Muscle layer of colon (tissue), 2 donors: Measurements from ENCODE around the gene POTEH.
"Not testable (repeated sequence)": the region's sequence is repeated elsewhere in the genome, so short reads cannot be mapped to it uniquely, and the experiment has no call there.

Experiments
- H3K27ac ChIP-seq: one replicate; pipeline ENCODE4 v1.7.0; 2013; ENCODE audit warnings: low read depth, mild to moderate bottlenecking, low read length, moderate library complexity
- H3K27me3 ChIP-seq, 2 donors: one replicate each; pipeline ENCODE4 v1.7.0; 2013; ENCODE audit warnings: low read length in 2 of 2, mild to moderate bottlenecking in 2 of 2; ENCODE audit not compliant: insufficient read depth in 2 of 2, control insufficient read depth in 1 of 2
- H3K36me3 ChIP-seq: one replicate; pipeline ENCODE4 v1.7.0; 2013; ENCODE audit warnings: mild to moderate bottlenecking, low read length; ENCODE audit not compliant: insufficient read depth
- H3K4me1 ChIP-seq: one replicate; pipeline ENCODE4 v1.7.0; 2013; ENCODE audit warnings: mild to moderate bottlenecking, low read length; ENCODE audit not compliant: insufficient read depth
- H3K4me3 ChIP-seq, 2 donors: one replicate each; pipeline ENCODE4 v1.7.0; 2013; ENCODE audit warnings: low read length in 2 of 2, low read depth in 1 of 2, mild to moderate bottlenecking in 1 of 2, moderate library complexity in 1 of 2
- H3K9ac ChIP-seq: one replicate; pipeline ENCODE4 v1.7.0; 2013; ENCODE audit warnings: low read length
- H3K9me3 ChIP-seq: one replicate; pipeline ENCODE4 v1.7.0; 2013; ENCODE audit warnings: mild to moderate bottlenecking, low read length
- donor health status: abdominal sarcoma.
- donor health status: Adenocarcinoma of cecum.

Gene POTEH

DNA sequence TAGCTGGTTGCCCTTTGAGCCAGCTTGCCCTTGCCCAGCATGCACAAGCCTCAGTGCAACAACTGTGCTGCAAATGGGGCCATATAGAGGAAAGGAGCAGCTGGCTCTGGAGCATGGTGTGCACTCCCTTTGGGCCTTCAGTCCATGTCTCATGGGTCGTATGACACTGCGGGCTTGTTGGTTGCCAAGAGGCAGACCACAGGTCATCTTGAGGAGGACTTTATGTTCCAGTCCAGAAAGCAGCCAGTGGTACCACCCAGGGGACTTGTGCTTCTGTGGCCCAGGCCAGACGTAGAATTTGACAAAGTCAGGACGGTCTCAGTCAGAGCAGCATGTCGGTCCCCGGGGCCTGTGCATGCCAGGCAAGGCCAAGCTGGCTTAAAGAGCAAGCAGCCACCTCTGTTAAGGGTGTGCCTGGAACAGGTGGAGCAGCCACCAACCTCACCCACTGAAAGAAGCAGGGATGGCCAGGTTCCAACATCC lies 49.1 kb downstream of the POTEH start:
- not testable (repeated sequence) for H3K27ac ChIP-seq, H3K36me3 ChIP-seq, H3K4me3 ChIP-seq, H3K4me1 ChIP-seq, H3K9me3 ChIP-seq, H3K27me3 ChIP-seq, H3K9ac ChIP-seq

DNA sequence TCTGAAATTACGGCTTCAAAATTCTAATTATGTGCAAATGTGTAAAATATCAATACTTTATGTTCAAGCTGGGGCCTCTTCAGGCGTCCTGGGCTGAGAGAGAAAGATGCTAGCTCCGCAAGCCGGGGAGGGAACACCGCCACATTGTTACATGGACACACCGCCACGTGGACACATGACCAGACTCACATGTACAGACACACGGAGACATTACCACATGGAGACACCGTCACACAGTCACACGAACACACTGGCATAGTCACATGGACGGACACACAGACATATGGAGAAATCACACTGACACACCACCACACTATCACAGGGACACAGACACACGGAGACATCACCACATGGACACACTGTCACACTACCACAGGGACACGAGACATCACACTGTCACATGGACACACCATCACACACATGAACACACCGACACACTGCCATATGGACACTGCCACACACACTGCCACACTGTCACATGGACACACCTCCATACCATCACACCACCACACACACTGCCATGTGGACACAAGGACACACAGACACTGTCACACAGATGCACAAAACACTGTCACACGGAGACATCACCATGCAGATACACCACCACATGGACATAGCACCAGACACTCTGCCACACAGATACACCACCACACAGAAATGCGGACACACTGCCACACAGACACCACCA lies 58.0 kb downstream of the POTEH start:
- H3K4me3 ChIP-seq, H3K9me3 ChIP-seq, H3K9ac ChIP-seq, H3K4me1 ChIP-seq, H3K27ac ChIP-seq, H3K27me3 ChIP-seq, H3K36me3 ChIP-seq: not testable (repeated sequence)

DNA sequence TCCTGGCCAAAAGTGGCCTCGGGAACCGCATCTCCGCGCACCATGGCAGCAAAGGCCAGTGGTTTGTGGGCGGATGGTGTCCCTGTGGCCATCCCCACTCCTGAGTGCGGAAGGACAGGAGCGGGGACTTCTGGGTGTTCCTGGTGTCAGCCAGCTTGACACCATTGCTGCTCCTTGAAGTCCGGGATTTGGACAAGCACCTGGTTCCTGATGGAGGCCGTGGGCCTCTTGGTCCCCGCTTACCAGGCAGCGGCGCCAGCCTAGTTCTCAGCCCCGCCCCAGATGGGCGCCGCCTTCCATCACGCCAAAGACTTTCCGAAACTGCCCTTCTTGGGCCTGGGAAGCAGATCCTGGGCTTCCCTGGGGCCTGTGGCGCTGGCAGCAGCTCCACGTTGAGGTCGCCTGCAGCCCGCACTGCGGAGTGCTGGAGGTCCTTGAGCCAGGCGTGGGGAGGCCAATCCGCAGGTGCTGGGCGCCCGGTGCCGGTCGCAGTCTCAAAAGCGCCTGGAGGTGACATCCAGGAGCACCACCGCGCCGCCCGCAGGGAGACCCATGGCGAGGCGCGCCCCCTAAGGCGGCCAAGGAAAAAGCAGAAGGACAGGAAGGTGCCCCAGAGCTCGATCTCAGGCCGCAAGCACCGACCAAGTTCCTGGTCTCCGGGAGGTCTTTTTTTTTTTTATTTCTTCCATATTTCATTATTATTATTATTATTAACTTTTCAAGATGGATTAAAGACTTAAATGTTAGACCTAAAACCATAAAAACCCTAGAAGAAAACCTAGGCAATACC lies 59.5 kb downstream of the POTEH start:
- not testable (repeated sequence) for H3K36me3 ChIP-seq, H3K27me3 ChIP-seq

DNA sequence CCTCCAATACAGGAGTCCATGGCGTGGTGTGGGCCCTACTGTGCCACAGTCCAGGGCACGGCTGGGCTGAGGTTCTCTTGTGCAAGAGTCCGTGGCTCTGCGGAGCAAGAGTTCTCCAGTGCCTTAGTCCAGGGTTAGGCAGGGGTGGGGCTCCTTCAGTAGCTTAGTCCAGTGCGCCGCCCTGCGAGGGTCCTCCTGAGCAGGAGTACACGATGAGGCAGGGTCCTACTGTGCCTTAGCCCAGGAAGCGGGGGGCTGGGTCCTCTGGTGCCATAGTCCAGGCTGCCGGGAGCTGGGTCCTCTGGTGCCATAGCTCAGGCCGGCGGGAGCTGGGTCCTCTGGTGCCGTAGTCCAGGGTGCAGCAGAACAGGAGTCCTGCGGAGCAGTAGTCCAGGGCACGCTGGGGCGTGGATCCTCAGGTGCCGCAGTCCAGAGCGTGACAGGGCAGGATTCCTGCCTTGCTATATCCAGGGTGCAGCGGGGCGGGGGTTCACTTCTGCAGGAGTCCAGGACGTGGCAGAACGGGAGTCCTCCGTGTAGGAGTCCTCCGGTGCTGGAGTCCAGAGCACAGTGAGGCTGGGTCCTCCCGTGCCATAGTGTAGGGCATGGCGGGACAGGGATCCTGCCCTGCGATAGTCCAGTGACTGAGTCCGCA lies 69.7 kb downstream of the POTEH start:
- H3K27me3 ChIP-seq, H3K9me3 ChIP-seq, H3K27ac ChIP-seq, H3K4me3 ChIP-seq, H3K9ac ChIP-seq, H3K4me1 ChIP-seq, H3K36me3 ChIP-seq: not testable (repeated sequence)

More for the DNA sequence above, 59.5 kb downstream of the POTEH start:
- H3K9ac ChIP-seq, H3K4me1 ChIP-seq, H3K4me3 ChIP-seq, H3K27ac ChIP-seq, H3K9me3 ChIP-seq: not testable (repeated sequence)

DNA sequence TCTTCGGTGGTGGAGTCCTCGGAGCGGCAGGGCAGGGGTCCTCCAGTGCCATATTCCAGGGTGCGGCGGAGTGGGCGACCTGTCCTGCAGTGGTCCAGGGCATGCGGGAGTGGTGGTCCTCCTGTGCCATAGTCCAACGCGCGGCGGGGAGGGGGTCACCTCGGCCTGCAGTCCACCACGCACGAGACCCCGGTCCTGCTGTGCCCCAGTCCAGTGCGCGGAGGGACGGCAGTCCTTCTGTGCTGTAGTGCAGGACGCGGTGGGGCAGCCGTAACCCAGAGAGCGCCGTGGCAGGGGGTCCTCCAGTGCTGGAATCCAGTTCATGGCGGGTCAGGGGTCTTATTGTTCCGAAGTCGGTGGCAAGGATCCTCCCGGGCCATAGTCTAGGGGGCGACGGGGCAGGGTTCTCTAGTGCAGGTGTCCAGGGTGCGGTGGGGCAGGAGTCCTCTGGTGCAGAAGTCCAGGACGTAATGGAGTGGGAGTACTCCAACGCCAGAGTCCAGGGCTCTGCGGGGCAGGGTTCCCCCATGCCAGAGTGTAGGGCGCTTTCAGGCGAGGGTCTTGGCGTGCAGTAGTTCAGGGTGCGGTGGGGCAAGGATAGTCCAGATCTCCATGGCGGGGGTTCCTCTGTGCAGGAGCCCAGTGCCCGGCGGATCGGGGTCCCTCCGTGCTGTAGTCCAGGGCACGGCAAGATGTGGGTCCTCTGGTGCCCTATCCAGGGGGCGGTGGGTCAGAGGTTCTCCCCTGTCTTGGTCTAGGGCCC lies 70.7 kb downstream of the POTEH start:
- H3K9me3 ChIP-seq, H3K36me3 ChIP-seq, H3K27me3 ChIP-seq, H3K27ac ChIP-seq, H3K4me1 ChIP-seq, H3K9ac ChIP-seq, H3K4me3 ChIP-seq: not testable (repeated sequence)

DNA sequence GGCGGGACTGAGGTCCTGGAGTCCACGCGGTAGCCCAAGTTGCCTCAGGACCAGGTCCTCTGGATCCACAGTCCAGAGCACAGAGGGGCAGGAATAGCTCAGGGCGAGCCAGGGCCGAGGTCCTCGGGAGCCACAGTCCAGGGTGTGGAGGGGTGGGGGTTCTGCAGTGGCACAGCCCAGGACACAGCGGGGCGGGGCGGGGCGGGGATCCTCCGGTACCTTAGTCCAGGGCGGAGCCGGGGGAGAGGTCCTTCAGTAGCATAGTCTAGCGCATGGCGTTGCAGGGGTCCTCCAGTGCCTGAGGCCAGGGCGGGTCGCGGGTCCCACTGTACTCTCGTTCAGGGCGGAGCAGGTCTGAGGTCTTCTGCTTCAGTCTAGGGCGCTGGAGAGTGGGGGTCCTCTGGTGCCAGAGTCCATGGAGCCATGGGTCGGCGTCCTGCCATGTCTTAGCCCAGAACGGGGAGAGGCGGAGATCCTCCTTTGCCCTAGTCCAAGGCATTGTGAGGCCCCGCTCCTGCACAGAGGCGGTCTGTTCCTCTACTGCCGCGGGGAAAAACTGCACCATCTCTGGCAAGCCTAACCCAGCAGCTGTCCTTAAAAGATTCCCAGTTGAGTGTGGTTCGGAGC lies 71.4 kb downstream of the POTEH start:
- H3K9me3 ChIP-seq, H3K27me3 ChIP-seq, H3K4me3 ChIP-seq, H3K36me3 ChIP-seq, H3K4me1 ChIP-seq, H3K9ac ChIP-seq, H3K27ac ChIP-seq: not testable (repeated sequence)

DNA sequence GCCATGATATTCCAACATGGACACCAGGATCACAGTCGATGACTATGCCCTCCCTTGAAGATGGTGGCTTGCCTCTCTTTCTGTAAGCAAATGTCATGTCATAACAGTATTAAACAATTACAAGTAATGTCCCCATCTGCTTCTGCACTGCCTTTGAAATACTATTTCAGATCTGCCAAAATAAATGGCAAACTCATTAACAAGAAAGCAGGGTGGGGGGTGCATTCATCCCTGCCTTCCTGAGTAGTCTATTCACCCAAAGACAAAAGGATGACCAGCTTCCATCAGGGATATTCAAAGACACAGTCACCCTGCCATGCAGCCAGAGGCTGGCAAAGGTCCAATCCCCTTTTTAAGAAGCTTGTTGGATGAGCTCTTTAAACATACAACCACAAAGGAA lies 73.7 kb downstream of the POTEH start:
- H3K36me3 ChIP-seq, H3K9me3 ChIP-seq, H3K27me3 ChIP-seq, H3K4me3 ChIP-seq, H3K9ac ChIP-seq, H3K4me1 ChIP-seq, H3K27ac ChIP-seq: not testable (repeated sequence)
